Spleen (tissue), 11 donors: ENCODE results near the gene PPP2R5B. TPM values are rescaled to one million over a fixed set of nuclear protein-coding genes. Genes with fewer than 3 reads are reported as not detected.

ENCODE experiments used
- DNase-seq: peaks from one replicate; pipeline ENCODE4 v3.0.0-alpha.2; 2020
- H3K27ac ChIP-seq, 8 donors: fragments of 200-600 bp; sonication (generic) in 7 of 8; 1 replicate in 4 of 8; 2 replicates in 4 of 8; pipeline versions ENCODE4 v1.5.0 to v1.8.0; 2016 to 2021; ENCODE audit warnings: inconsistent platforms in 4 of 8, mild to moderate bottlenecking in 4 of 8, moderate library complexity in 1 of 8
- H3K27me3 ChIP-seq, 7 donors: fragments of 200-600 bp; sonication (generic) in 6 of 7; replicated peaks in 1 of 7; 1 replicate in 4 of 7; 2 replicates in 3 of 7; pipeline versions ENCODE4 v1.5.0 to v1.8.0; 2016 to 2021; ENCODE audit warnings: inconsistent platforms in 3 of 7, mild to moderate bottlenecking in 1 of 7
- H3K36me3 ChIP-seq, 6 donors: fragments of 200-600 bp; sonication (generic) in 5 of 6; 1 replicate in 4 of 6; 2 replicates in 2 of 6; pipeline versions ENCODE4 v1.5.0 to v1.8.0; 2016 to 2021; ENCODE audit warnings: inconsistent platforms in 2 of 6
- H3K4me1 ChIP-seq, 6 donors: fragments of 200-600 bp; sonication (generic) in 5 of 6; 1 replicate in 3 of 6; 2 replicates in 3 of 6; pipeline versions ENCODE4 v1.5.0 to v1.8.0; 2016 to 2021; ENCODE audit warnings: inconsistent platforms in 3 of 6
- H3K4me3 ChIP-seq, 8 donors: fragments of 200-600 bp; sonication (generic) in 7 of 8; 1 replicate in 4 of 8; 2 replicates in 4 of 8; pipeline versions ENCODE4 v1.5.0 to v1.8.0; 2016 to 2021; ENCODE audit warnings: inconsistent platforms in 4 of 8, mild to moderate bottlenecking in 4 of 8, moderate library complexity in 2 of 8
- H3K9me3 ChIP-seq, 8 donors: fragments of 200-600 bp; sonication (generic) in 7 of 8; 1 replicate in 4 of 8; 2 replicates in 4 of 8; pipeline versions ENCODE4 v1.5.0 to v1.8.0; 2016 to 2021; ENCODE audit warnings: inconsistent platforms in 4 of 8
- CTCF ChIP-seq, 11 experiments: fragments of 200-600 bp in 7 of 11; fragments of 450-650 bp in 4 of 11; sonication (generic) in 4 of 11; IDR thresholded peaks in 8 of 11; conservative IDR thresholded peaks in 3 of 11; 1 replicate in 7 of 11; 2 replicates in 4 of 11; pipeline versions ENCODE4 v1.4.0 to v1.8.0; 2016 to 2021; ENCODE audit warnings: antibody characterized with exemption in 11 of 11, inconsistent platforms in 4 of 11, mild to moderate bottlenecking in 1 of 11
- POLR2A ChIP-seq, 3 donors: fragments of 450-650 bp; IDR thresholded peaks; one replicate each; pipeline ENCODE4 v1.5.1; 2017; ENCODE audit warnings: antibody characterized with exemption in 3 of 3, mild to moderate bottlenecking in 1 of 3
- POLR2AphosphoS5 ChIP-seq, 3 donors: sonication (generic); formaldehyde crosslinking; IDR thresholded peaks; one replicate each; pipeline ENCODE4 v1.5.1; 2017; ENCODE audit warnings: antibody characterized with exemption in 3 of 3
- WGBS, 5 donors: extraction: QIAGEN DNeasy Blood & Tissue Kit in 3 of 5; methylation state at CpG; one replicate each; pipeline versions ENCODE4 v1.1.5 to v1.1.7; 2013 to 2018; 5-methylcytosine and 5-hydroxymethylcytosine counted together
- intact Hi-C: fragments of 100-400 bp; cut with DNase I; formaldehyde crosslinking; loops from one replicate; pipeline ENCODE4 v1.15.0; 2023; ENCODE audit warnings: low total_unique reads
- polyA plus RNA-seq, 3 donors: library from polyadenylated mRNA; stranded (reverse); fragments of 200-250 nt; gene quantifications; one replicate each; pipeline ENCODE4 v1.2.1, GENCODE V29; 2013
- total RNA-seq, 7 donors: library from RNA; depleted of rRNA in 3 of 7; stranded (reverse); fragments of >200 nt in 3 of 7; fragmentation: NEBNext Ultra II Directional in 4 of 7; extraction: Animal tissue kit (Norgen Biotek cat#: 25700) in 4 of 7; gene quantifications; one replicate each; pipeline versions ENCODE4 v1.1.0 to v1.2.1, GENCODE V29; 2016 to 2021
- donor health status: healthy with polysubstance abuse.
- donor health status: DM: no; HTN: no; CAD: no; lungs with moderate emphysema.
- donor health status: DM: no; HTN: no; CAD: no.
- donor health status: Bipolar disorder and iron deficiency.
- donor health status: healthy.
- donor health status: DM: no; HTN: no; CAD: no.
- donor health status: DM: yes; HTN: yes; CAD: no.

PPP2R5B gene
- total and polyA plus RNA-seq, 10 donors: 10.8 to 45.1 (median 27.9) TPM

- no peak for TF ChIP-seq POLR2A (IDR thresholded peaks at IDR 0.05)
- no peaks in the 10 kb centered on the region for H3K36me3 ChIP-seq
- H3K9me3 ChIP-seq: no peaks in the 10 kb centered on the region
- no peak overlapping the region for H3K27ac ChIP-seq
- DNase-seq: no peak
- no peaks in the 10 kb centered on the region for H3K27me3 ChIP-seq
- no peak overlapping the region for H3K4me3 ChIP-seq
- WGBS, 5 donors: 72 to 82% (median 76%) methylated on average over 4 of the region's 4 CpGs
- intact Hi-C loops: no loop called here
- H3K4me1 ChIP-seq: no peaks in the 10 kb centered on the region
Observed at GRCh38 chr11:64951529-64951928, 27.0 kb downstream of the PPP2R5B start.

- TF ChIP-seq POLR2A (IDR thresholded peaks at IDR 0.05) (no peak), POLR2AphosphoS5 (IDR thresholded peaks at IDR 0.05) (no peak), CTCF (IDR thresholded peaks at IDR 0.05 in 8 of 11, conservative IDR thresholded peaks at IDR 0.05 in 3 of 11) (no peak)
- intact Hi-C loops: no loop called here
- peaks cover 0 to 5% (median 0%) of the 10 kb centered on the region in 7 donors for H3K27me3 ChIP-seq
- DNase-seq: no peak
- H3K4me3 ChIP-seq: no peak overlapping the region
- WGBS, 5 donors: 45 to 67% (median 59%) methylated on average over 5 of the region's 5 CpGs
- no peaks in the 10 kb centered on the region for H3K4me1 ChIP-seq
- H3K27ac ChIP-seq: no peak overlapping the region
- no peaks in the 10 kb centered on the region for H3K9me3 ChIP-seq
- H3K36me3 ChIP-seq: no peaks in the 10 kb centered on the region
Observed at GRCh38 chr11:64954201-64954600, 29.7 kb downstream of the PPP2R5B start.

- H3K4me3 ChIP-seq: no peak overlapping the region
- H3K27ac ChIP-seq: no peak overlapping the region
- H3K27me3 ChIP-seq: peaks cover 0 to 5% (median 0%) of the 10 kb centered on the region in 7 donors
- H3K36me3 ChIP-seq: no peaks in the 10 kb centered on the region
- no peaks in the 10 kb centered on the region for H3K4me1 ChIP-seq
- no peak for TF ChIP-seq CTCF (IDR thresholded peaks at IDR 0.05 in 8 of 11, conservative IDR thresholded peaks at IDR 0.05 in 3 of 11)
- no peak for TF ChIP-seq POLR2AphosphoS5 (IDR thresholded peaks at IDR 0.05)
- no peak for TF ChIP-seq POLR2A (IDR thresholded peaks at IDR 0.05)
- H3K9me3 ChIP-seq: no peaks in the 10 kb centered on the region
- DNase-seq: no peak
- intact Hi-C loops: no loop called here
- 53 to 64% (median 58%) methylated on average over 3 of the region's 3 CpGs for WGBS, 5 donors
Observed at GRCh38 chr11:64959498-64959897, 35.0 kb downstream of the PPP2R5B start.

GRCh38 chr11:64960719-64961118, 36.2 kb downstream of the PPP2R5B start:
- no peaks in the 10 kb centered on the region for H3K36me3 ChIP-seq
- peaks cover 0 to 5% (median 0%) of the 10 kb centered on the region in 7 donors for H3K27me3 ChIP-seq
- TF ChIP-seq POLR2AphosphoS5 (IDR thresholded peaks at IDR 0.05) (no peak), POLR2A (IDR thresholded peaks at IDR 0.05) (no peak), CTCF (IDR thresholded peaks at IDR 0.05 in 8 of 11, conservative IDR thresholded peaks at IDR 0.05 in 3 of 11) (no peak)
- intact Hi-C loops: no loop called here
- WGBS, 5 donors: 61 to 80% (median 73%) methylated on average over 4 of the region's 4 CpGs
- no peak overlapping the region for H3K4me3 ChIP-seq
- no peak for DNase-seq
- no peaks in the 10 kb centered on the region for H3K4me1 ChIP-seq
- no peak overlapping the region for H3K27ac ChIP-seq
- no peaks in the 10 kb centered on the region for H3K9me3 ChIP-seq
